Left lung (tissue), 8 donors: ENCODE measurements around the gene KRTAP9-1. TPM values are rescaled to one million over a fixed set of nuclear protein-coding genes. Genes with fewer than 3 reads are reported as not detected.

Experiments used
- polyA plus RNA-seq, 6 donors: library from polyadenylated mRNA; unstranded; fragments of 120-200 nt; gene quantifications; one replicate each; pipeline ENCODE4 v1.2.1, GENCODE V29; 2013; ENCODE audit not compliant: insufficient read length in 6 of 6
- total RNA-seq, 2 donors: library from RNA; stranded (reverse); fragmentation: NEBNext Ultra II Directional; extraction: Animal tissue kit (Norgen Biotek cat#: 25700); gene quantifications; one replicate each; pipeline ENCODE4 v1.2.1, GENCODE V29; 2021
- donor health status: DM: no; HTN: yes; CAD: no.
- donor health status: DM: no; HTN: no; CAD: no.

Gene KRTAP9-1
- total and polyA plus RNA-seq, 8 donors: not detected

Other genes starting within 250 kb of the KRTAP9-1 start
Only the 30 nearest of the 40 such genes appear.
- gene KRTAP1-4, start 159.7 kb upstream of the KRTAP9-1 start, total RNA-seq: not detected
- not detected for gene KRTAP1-4, start 159.7 kb upstream of the KRTAP9-1 start, polyA plus RNA-seq
- not detected for gene KRTAP1-3, start 155.0 kb upstream of the KRTAP9-1 start, total RNA-seq
- not detected for gene KRTAP1-3, start 155.0 kb upstream of the KRTAP9-1 start, polyA plus RNA-seq
- not detected for gene KRTAP1-1, start 148.4 kb upstream of the KRTAP9-1 start, total RNA-seq
- gene KRTAP1-1, start 148.4 kb upstream of the KRTAP9-1 start, polyA plus RNA-seq: not detected
- not detected for gene KRTAP2-1, start 142.6 kb upstream of the KRTAP9-1 start, total RNA-seq
- gene KRTAP2-1, start 142.6 kb upstream of the KRTAP9-1 start, polyA plus RNA-seq: not detected
- not detected for gene KRTAP2-2, start 134.7 kb upstream of the KRTAP9-1 start, total RNA-seq
- gene KRTAP2-2, start 134.7 kb upstream of the KRTAP9-1 start, polyA plus RNA-seq: not detected
- gene KRTAP2-3, start 129.8 kb upstream of the KRTAP9-1 start, total RNA-seq: 1 to 10 TPM in 1 of 2 donors, not detected in 1; 1.2 TPM
- not detected for gene KRTAP2-3, start 129.8 kb upstream of the KRTAP9-1 start, polyA plus RNA-seq
- gene KRTAP2-4, start 124.0 kb upstream of the KRTAP9-1 start, total RNA-seq: not detected
- not detected for gene KRTAP2-4, start 124.0 kb upstream of the KRTAP9-1 start, polyA plus RNA-seq
- not detected for gene KRTAP4-7, start 105.7 kb upstream of the KRTAP9-1 start, total RNA-seq
- gene KRTAP4-7, start 105.7 kb upstream of the KRTAP9-1 start, polyA plus RNA-seq: not detected
- gene KRTAP4-8, start 91.7 kb upstream of the KRTAP9-1 start, total RNA-seq: not detected
- gene KRTAP4-8, start 91.7 kb upstream of the KRTAP9-1 start, polyA plus RNA-seq: not detected
- not detected for gene KRTAP4-16, start 87.7 kb upstream of the KRTAP9-1 start, total RNA-seq
- not detected for gene KRTAP4-16, start 87.7 kb upstream of the KRTAP9-1 start, polyA plus RNA-seq
- gene KRTAP4-9, start 84.5 kb upstream of the KRTAP9-1 start, total RNA-seq: not detected
- not detected for gene KRTAP4-9, start 84.5 kb upstream of the KRTAP9-1 start, polyA plus RNA-seq
- gene KRTAP4-11, start 71.5 kb upstream of the KRTAP9-1 start, total RNA-seq: not detected
- gene KRTAP4-11, start 71.5 kb upstream of the KRTAP9-1 start, polyA plus RNA-seq: under 1 TPM in 1 of 6 donors, not detected in 5; 0.23 TPM
- not detected for gene KRTAP4-12, start 65.7 kb upstream of the KRTAP9-1 start, total RNA-seq
- not detected for gene KRTAP4-12, start 65.7 kb upstream of the KRTAP9-1 start, polyA plus RNA-seq
- gene KRTAP4-6, start 49.3 kb upstream of the KRTAP9-1 start, total RNA-seq: not detected
- not detected for gene KRTAP4-6, start 49.3 kb upstream of the KRTAP9-1 start, polyA plus RNA-seq
- not detected for gene KRTAP4-5, start 40.1 kb upstream of the KRTAP9-1 start, total RNA-seq
- gene KRTAP4-5, start 40.1 kb upstream of the KRTAP9-1 start, polyA plus RNA-seq: not detected
- gene KRTAP4-4, start 29.1 kb upstream of the KRTAP9-1 start, total RNA-seq: not detected
- gene KRTAP4-4, start 29.1 kb upstream of the KRTAP9-1 start, polyA plus RNA-seq: not detected
- not detected for gene KRTAP4-3, start 21.7 kb upstream of the KRTAP9-1 start, total RNA-seq
- not detected for gene KRTAP4-3, start 21.7 kb upstream of the KRTAP9-1 start, polyA plus RNA-seq
- not detected for gene KRTAP4-2, start 11.7 kb upstream of the KRTAP9-1 start, total RNA-seq
- not detected for gene KRTAP4-2, start 11.7 kb upstream of the KRTAP9-1 start, polyA plus RNA-seq
- not detected for gene KRTAP4-1, start 5.0 kb upstream of the KRTAP9-1 start, total RNA-seq
- not detected for gene KRTAP4-1, start 5.0 kb upstream of the KRTAP9-1 start, polyA plus RNA-seq
- not detected for gene KRTAP9-2, start 36.8 kb downstream of the KRTAP9-1 start, total RNA-seq
- gene KRTAP9-2, start 36.8 kb downstream of the KRTAP9-1 start, polyA plus RNA-seq: not detected
- not detected for gene KRTAP9-3, start 42.6 kb downstream of the KRTAP9-1 start, total RNA-seq
- gene KRTAP9-3, start 42.6 kb downstream of the KRTAP9-1 start, polyA plus RNA-seq: not detected
- not detected for gene KRTAP9-8, start 48.1 kb downstream of the KRTAP9-1 start, total RNA-seq
- gene KRTAP9-8, start 48.1 kb downstream of the KRTAP9-1 start, polyA plus RNA-seq: not detected
- not detected for gene KRTAP9-4, start 59.8 kb downstream of the KRTAP9-1 start, total RNA-seq
- not detected for gene KRTAP9-4, start 59.8 kb downstream of the KRTAP9-1 start, polyA plus RNA-seq
- not detected for gene KRTAP9-9, start 65.5 kb downstream of the KRTAP9-1 start, total RNA-seq
- not detected for gene KRTAP9-9, start 65.5 kb downstream of the KRTAP9-1 start, polyA plus RNA-seq
- gene KRTAP9-6, start 75.5 kb downstream of the KRTAP9-1 start, total RNA-seq: not detected
- gene KRTAP9-6, start 75.5 kb downstream of the KRTAP9-1 start, polyA plus RNA-seq: under 1 TPM in 3 of 6 donors, not detected in 3; 0.13 to 0.25 (median 0.23) TPM
- not detected for gene KRTAP9-7, start 85.8 kb downstream of the KRTAP9-1 start, total RNA-seq
- not detected for gene KRTAP9-7, start 85.8 kb downstream of the KRTAP9-1 start, polyA plus RNA-seq
- gene KRTAP29-1, start 113.0 kb downstream of the KRTAP9-1 start, total RNA-seq: not detected
- not detected for gene KRTAP29-1, start 113.0 kb downstream of the KRTAP9-1 start, polyA plus RNA-seq
- not detected for gene KRTAP16-1, start 119.4 kb downstream of the KRTAP9-1 start, total RNA-seq
- gene KRTAP16-1, start 119.4 kb downstream of the KRTAP9-1 start, polyA plus RNA-seq: not detected
- gene KRTAP17-1, start 125.8 kb downstream of the KRTAP9-1 start, total RNA-seq: not detected
- gene KRTAP17-1, start 125.8 kb downstream of the KRTAP9-1 start, polyA plus RNA-seq: not detected
- not detected for gene KRT33A, start 160.9 kb downstream of the KRTAP9-1 start, total RNA-seq
- not detected for gene KRT33A, start 160.9 kb downstream of the KRTAP9-1 start, polyA plus RNA-seq